ENCODE measurements around the gene TEAD1. TPM values are rescaled to one million over a fixed set of nuclear protein-coding genes. Genes with fewer than 3 reads are reported as not detected.

The TEAD1 gene
- total and polyA plus RNA-seq, 2 experiments from 2014 or later, result 24.5 to 103 TPM

DNA sequence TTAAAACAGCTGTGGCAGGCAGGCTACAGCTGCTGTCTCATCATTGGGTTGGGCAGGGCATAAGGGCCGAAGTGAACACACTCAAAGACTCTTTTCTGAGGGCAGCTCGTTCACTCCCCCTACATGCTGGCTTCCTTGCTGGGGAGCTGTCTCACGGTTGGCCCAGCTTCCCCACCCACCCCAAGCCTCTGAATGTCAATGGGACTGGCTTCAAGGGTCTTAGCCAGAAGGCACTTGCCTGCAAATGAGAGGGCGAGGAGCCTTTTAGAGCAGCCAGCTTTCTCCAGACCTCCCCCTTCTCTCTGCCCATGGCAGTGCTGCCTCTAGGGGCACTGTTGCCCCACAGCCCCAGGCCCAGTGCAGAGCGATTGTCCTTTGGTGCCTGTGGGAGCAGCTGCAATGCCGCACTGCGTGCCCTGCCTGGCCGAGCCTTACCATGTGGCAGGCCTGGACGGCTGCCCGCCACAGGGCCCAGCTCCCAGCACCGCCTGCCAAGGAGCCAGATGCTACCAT, 240.2 kb downstream of the TEAD1 start (continued):
- TF ChIP-seq, protein P1, sequence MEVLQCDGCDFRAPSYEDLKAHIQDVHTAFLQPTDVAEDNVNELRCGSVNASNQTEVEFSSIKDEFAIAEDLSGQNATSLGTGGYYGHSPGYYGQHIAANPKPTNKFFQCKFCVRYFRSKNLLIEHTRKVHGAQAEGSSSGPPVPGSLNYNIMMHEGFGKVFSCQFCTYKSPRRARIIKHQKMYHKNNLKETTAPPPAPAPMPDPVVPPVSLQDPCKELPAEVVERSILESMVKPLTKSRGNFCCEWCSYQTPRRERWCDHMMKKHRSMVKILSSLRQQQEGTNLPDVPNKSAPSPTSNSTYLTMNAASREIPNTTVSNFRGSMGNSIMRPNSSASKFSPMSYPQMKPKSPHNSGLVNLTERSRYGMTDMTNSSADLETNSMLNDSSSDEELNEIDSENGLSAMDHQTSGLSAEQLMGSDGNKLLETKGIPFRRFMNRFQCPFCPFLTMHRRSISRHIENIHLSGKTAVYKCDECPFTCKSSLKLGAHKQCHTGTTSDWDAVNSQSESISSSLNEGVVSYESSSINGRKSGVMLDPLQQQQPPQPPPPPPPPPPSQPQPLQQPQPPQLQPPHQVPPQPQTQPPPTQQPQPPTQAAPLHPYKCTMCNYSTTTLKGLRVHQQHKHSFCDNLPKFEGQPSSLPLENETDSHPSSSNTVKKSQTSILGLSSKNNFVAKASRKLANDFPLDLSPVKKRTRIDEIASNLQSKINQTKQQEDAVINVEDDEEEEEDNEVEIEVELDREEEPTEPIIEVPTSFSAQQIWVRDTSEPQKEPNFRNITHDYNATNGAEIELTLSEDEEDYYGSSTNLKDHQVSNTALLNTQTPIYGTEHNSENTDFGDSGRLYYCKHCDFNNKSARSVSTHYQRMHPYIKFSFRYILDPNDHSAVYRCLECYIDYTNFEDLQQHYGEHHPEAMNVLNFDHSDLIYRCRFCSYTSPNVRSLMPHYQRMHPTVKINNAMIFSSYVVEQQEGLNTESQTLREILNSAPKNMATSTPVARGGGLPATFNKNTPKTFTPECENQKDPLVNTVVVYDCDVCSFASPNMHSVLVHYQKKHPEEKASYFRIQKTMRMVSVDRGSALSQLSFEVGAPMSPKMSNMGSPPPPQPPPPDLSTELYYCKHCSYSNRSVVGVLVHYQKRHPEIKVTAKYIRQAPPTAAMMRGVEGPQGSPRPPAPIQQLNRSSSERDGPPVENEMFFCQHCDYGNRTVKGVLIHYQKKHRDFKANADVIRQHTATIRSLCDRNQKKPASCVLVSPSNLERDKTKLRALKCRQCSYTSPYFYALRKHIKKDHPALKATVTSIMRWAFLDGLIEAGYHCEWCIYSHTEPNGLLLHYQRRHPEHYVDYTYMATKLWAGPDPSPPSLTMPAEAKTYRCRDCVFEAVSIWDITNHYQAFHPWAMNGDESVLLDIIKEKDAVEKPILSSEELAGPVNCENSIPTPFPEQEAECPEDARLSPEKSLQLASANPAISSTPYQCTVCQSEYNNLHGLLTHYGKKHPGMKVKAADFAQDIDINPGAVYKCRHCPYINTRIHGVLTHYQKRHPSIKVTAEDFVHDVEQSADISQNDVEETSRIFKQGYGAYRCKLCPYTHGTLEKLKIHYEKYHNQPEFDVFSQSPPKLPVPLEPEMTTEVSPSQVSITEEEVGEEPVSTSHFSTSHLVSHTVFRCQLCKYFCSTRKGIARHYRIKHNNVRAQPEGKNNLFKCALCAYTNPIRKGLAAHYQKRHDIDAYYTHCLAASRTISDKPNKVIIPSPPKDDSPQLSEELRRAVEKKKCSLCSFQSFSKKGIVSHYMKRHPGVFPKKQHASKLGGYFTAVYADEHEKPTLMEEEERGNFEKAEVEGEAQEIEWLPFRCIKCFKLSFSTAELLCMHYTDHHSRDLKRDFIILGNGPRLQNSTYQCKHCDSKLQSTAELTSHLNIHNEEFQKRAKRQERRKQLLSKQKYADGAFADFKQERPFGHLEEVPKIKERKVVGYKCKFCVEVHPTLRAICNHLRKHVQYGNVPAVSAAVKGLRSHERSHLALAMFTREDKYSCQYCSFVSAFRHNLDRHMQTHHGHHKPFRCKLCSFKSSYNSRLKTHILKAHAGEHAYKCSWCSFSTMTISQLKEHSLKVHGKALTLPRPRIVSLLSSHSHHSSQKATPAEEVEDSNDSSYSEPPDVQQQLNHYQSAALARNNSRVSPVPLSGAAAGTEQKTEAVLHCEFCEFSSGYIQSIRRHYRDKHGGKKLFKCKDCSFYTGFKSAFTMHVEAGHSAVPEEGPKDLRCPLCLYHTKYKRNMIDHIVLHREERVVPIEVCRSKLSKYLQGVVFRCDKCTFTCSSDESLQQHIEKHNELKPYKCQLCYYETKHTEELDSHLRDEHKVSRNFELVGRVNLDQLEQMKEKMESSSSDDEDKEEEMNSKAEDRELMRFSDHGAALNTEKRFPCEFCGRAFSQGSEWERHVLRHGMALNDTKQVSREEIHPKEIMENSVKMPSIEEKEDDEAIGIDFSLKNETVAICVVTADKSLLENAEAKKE (CRISPR knock-in tag; IDR thresholded peaks at IDR 0.05), result peak; percentile 85; the same call in 1 of the 2 replicates
- TF ChIP-seq CREB1 (CRISPR knock-in tag; IDR thresholded peaks at IDR 0.05; ENCODE audit: low read depth) (no peak), ZNF331 (CRISPR knock-in tag; IDR thresholded peaks at IDR 0.05; ENCODE audit: low read depth) (no peak), ZNF114 (CRISPR knock-in tag; IDR thresholded peaks at IDR 0.05) (no peak)

DNA sequence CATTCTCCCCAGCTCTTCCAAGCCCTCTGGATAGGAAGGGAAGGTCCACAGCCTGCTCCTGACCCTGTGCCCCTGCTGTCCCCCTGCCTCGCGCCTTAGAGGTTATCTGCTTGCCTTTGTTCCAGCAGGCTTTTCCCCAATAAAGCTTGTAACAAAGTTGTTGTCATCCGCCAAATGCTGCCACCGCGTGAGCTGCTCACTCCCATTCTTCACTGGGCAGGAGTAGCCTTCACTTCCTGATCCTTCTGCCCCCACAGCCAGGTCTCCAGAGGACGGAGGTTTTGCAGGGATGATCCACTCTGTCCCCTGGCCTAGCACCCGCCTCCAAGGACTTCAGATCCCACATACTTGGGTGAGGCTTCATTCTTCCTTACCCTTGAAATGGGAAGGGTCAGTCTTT, 240.9 kb downstream of the TEAD1 start:
- Mint-ChIP-seq H3K4me1 (peaks cover 48% of the 10 kb centered on the region), H3K27ac (peak overlapping the region; percentile 88), H3K36me3 (ENCODE audit: low read depth) (peaks cover 27% of the 10 kb centered on the region), H3K9me3 (no peaks in the 10 kb centered on the region), H3K4me3 (peak overlapping the region; percentile 63; the same call in 2 of the 3 replicates), H3K27me3 (ENCODE audit: insufficient read depth, low read depth, poor library complexity) (peaks cover 7% of the 10 kb centered on the region)
- Histone ChIP-seq H3K4me1 (ENCODE audit: insufficient read depth) (peaks cover 34% of the 10 kb centered on the region), H3K27me3 (ENCODE audit: insufficient read depth) (no peaks in the 10 kb centered on the region), H4K20me1 (replicated peaks; ENCODE audit: insufficient read depth) (no peaks in the 10 kb centered on the region; the same call in none of the 2 replicates), H2AFZ (no peak overlapping the region), H3K4me3 (peak overlapping the region; percentile 24; the same call in 1 of the 2 replicates), H3K27ac (ENCODE audit: low read depth) (peak overlapping the region; percentile 65), H3K36me3 (ENCODE audit: insufficient read depth) (no peaks in the 10 kb centered on the region; the same call in 1 of the 2 replicates), H3F3A (replicated peaks; ENCODE audit: low read depth) (peaks cover 7% of the 10 kb centered on the region; the same call in 1 of the 2 replicates), H3K9me2 (ENCODE audit: insufficient read depth) (no peaks in the 10 kb centered on the region), H3K79me2 (replicated peaks; ENCODE audit: insufficient read depth) (peaks cover 13% of the 10 kb centered on the region), H3K4me2 (peak overlapping the region; percentile 24; the same call in 1 of the 2 replicates)
- ATAC-seq, result no peak
- no peak for DNase-seq (ENCODE audit: low spot score)
- TF ChIP-seq POLR2AphosphoS5 (IDR thresholded peaks at IDR 0.05; ENCODE audit: low read depth), result no peak
- TF ChIP-seq CREB1 (CRISPR knock-in tag; IDR thresholded peaks at IDR 0.05; ENCODE audit: low read depth), result no peak
- TF ChIP-seq, protein P2, sequence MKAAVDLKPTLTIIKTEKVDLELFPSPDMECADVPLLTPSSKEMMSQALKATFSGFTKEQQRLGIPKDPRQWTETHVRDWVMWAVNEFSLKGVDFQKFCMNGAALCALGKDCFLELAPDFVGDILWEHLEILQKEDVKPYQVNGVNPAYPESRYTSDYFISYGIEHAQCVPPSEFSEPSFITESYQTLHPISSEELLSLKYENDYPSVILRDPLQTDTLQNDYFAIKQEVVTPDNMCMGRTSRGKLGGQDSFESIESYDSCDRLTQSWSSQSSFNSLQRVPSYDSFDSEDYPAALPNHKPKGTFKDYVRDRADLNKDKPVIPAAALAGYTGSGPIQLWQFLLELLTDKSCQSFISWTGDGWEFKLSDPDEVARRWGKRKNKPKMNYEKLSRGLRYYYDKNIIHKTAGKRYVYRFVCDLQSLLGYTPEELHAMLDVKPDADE (IDR thresholded peaks at IDR 0.05), result no peak
- TF ChIP-seq EZH2 (IDR thresholded peaks at IDR 0.05; ENCODE audit: low read depth, unreplicated experiment), result no peak
- no peak for TF ChIP-seq NANOG (IDR thresholded peaks at IDR 0.05; ENCODE audit: borderline replicate concordance)
- TF ChIP-seq ZNF331 (CRISPR knock-in tag; IDR thresholded peaks at IDR 0.05; ENCODE audit: low read depth), result no peak
- TF ChIP-seq STAT1 (IDR thresholded peaks at IDR 0.05; ENCODE audit: unreplicated experiment), result no peak
